ENCODE results near the gene RHOT2.

DNA sequence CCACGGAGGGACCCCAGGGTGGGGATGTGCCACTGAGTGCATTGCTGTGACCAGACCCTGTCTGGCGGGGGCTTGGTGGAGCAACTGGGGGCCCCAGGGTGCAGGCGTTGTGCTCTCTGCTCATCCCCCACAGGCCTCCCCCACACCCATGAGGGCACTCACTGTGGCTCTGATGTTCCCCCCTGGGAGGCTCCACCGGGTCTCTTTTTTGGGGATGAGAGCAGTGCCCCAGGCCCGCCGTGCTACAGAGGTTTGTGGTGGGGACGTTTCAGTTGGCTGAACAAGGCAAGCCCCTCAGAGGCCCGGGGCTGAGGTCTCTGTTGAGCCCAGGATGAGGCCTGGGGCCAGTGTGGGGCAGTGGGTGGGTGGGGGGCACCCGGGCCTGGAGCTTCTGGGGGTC is 55.8 kb downstream of the RHOT2 start:
- TF ChIP-seq SP1 (IDR thresholded peaks at IDR 0.05) (no peak), ELF4 (IDR thresholded peaks at IDR 0.05) (no peak), FOXK2 (IDR thresholded peaks at IDR 0.05) (no peak), FOXM1 (IDR thresholded peaks at IDR 0.05; ENCODE audit: borderline replicate concordance) (no peak), NFRKB (IDR thresholded peaks at IDR 0.05) (no peak), ARNT (IDR thresholded peaks at IDR 0.05) (no peak), SUZ12 (IDR thresholded peaks at IDR 0.05) (no peak), FOXA1 (IDR thresholded peaks at IDR 0.05) (no peak)

All from HEK293T (cell line).